OCI-LY3 (cell line): ENCODE results near the gene GSG1L.

ENCODE experiments used
- CTCF ChIP-seq: fragments of 200-600, 300-600 bp; sonication (generic); IDR thresholded peaks from 2 replicates; pipeline ENCODE4 v1.5.1; 2014; ENCODE audit warnings: antibody characterized with exemption, low read length, low read depth
- EZH2phosphoT487 ChIP-seq: fragments of 200-600 bp; shearing (Covaris generic); IDR thresholded peaks from 2 replicates; pipeline ENCODE4 v1.6.1; 2018; ENCODE audit warnings: antibody characterized with exemption, mixed run types, low read depth

GRCh38 chr16:27901956-27902355 lies 161.6 kb downstream of the GSG1L start:
- TF ChIP-seq CTCF = no peak
- TF ChIP-seq EZH2phosphoT487 = no peak
